Nucleus accumbens (tissue), 56 donors: ENCODE results near the gene RAC2.

Source experiments
- DNase-seq, 56 donors: peaks; one replicate each; lab custom pipeline; 2025; lab: John Stamatoyannopoulos, UW

Gene RAC2

DNA sequence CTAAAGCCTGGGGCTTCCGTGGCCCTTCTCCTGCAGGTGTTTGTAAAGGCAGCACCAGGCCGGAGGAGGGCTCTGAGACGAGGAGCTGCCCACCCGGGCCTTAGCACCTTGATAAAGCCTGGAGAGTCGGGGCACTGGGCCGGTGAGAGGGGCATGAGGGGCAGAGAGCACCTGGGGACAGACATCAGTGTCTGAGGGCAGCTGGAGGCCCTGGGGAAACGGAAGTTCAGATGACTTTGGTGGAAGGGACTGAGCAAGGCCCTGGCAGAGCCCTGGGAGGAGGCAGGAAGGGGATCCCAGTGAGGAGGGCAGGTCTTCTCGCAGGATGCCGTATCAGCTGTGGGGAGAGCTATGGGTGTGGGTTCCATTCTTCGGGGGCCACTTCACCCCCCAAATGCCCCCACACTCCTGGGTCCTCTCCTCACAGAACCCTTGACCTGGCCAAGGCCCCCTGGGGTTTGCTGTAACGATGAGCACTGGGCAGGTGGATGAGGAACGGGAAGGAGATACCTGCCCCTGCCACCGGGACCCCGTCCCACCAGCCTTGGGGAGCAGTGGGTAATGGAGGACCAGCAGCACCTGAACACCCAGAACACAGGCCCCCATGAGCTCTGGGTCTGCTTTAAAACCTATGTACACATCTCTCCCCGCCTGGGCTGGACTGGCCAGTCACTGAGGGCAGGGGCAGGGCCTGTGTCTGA lies 63.4 kb downstream of the RAC2 start:
- no peak for DNase-seq

DNA sequence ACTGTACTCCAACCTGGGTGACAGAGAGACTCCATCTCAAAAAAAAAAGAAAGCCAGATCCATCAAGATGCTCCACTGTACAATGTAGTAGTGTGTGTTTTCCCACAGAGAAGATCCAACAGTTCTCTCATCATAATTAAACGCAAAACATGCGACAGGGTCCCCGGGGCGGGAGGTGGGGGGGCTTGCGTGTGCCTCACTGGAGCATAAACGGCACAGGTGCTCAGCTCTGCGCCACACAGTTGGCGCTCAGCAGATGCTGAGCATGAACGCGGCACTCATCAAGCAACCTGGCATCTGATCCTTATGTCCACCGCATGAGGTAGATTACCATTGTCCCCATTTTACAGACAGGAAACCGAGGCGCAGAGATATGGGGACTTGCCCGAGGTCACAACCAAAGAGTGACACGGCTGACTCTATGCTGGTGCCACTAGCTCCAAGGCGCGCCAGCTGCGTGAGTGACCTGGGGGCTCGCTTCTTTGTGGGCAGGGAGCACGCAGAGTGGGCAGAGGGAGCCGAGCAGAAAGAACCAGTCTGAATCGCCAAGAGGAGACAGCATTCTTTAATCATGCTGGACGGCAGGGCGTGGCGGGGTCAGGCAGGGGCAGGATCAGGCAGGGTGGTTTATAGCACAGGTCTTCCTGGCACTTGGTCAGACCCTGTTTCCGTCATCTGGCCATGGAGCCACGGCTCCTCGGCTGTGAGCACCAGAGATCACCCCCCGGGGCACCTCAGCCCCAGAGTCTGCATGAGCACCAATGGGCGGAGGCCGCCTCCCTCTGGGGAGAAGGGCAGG lies 64.2 kb downstream of the RAC2 start:
- DNase-seq, result no peak

DNA sequence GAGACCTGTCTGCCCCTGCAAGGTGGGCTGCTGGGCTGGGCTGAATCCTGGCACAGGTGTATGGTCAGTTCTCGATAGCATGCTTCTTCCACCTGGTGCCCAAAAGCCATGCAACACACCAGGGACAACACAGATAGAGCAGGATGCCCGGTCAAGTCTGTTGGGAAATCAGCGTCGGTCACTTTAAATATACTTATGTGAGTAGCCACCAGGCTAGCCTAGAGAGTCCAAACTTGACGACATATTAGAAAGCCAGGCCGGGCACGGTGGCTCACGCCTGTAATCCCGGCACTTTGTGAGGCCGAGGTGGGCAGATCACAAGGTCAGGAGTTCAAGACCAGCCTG lies 65.0 kb downstream of the RAC2 start:
- no peak for DNase-seq

DNA sequence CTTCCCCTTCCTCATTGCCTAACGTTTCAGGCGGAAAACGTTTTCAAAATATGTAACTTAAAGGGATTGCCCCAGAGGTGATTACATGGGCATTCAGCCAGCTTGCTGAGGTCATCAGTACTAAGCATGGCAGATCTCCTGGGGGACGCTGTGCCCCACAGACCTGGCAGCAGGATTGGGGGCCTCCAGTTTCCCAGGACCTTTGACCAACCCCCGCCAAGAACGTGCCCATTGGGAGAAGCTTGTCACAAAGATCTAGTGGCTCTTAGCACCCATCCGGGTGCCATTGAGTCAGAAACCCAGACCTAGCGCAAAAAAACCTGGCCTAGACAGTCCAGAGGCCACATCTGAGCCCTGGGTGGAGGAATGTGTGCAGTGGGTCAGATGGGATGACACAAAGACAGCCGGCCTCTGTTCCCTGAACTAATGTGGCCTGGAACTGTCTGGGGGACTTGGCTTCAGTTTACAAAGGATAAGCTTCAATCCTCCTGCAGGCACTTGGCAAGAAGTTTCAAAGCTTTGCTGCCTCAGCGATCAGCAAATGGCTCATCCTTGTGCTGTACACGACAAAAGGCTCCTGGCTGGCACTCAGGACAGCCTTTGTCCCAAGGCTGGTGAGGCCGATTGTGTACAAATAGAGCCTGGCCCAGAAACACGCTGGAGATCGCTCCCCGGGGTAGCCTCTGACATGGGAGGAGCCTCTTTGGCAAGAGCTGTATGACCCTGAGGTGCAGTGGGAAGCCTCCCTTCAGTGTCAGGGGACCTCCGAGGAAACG lies 65.5 kb downstream of the RAC2 start:
- peak in 2 of 56 donors; percentile 15 to 30 for DNase-seq

DNA sequence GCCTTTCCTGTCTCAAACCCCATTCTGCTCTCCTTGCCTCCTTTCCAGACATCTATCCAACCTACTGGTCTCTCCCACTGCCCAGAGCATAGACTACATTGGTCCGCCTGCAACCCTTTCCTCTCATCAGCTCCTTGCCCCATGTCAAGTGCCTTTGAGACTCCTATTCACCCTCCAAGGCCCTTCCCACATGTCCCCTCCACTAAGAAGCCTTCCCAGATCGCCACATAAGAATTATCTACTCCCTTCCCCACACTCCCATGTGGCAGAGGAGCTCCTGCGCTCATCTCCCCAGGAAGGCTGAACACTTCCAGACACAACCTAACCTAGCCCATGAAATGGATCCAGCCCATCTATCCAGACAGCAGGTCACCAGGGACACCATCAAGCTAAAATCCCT lies 66.3 kb downstream of the RAC2 start:
- DNase-seq, result no peak

DNA sequence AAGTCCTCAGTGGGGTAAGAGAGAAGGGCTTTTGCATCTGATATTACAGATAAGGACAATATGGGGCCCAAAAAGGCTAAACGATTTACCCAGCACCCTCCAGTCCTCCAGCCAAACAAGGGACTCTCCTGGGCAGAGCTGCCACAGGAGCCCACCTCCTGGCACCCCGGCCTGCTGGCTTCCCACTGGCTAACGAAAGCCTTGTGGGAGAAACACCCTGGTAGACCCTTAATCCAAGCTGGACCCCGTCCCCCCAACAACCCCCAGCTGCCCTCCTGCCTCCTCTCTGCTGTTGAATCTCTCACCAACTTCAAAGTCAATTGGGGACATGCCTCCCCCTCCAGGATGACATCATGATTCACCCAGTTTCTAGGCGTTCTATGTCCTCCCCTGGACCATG lies 66.8 kb downstream of the RAC2 start:
- DNase-seq, result no peak

DNA sequence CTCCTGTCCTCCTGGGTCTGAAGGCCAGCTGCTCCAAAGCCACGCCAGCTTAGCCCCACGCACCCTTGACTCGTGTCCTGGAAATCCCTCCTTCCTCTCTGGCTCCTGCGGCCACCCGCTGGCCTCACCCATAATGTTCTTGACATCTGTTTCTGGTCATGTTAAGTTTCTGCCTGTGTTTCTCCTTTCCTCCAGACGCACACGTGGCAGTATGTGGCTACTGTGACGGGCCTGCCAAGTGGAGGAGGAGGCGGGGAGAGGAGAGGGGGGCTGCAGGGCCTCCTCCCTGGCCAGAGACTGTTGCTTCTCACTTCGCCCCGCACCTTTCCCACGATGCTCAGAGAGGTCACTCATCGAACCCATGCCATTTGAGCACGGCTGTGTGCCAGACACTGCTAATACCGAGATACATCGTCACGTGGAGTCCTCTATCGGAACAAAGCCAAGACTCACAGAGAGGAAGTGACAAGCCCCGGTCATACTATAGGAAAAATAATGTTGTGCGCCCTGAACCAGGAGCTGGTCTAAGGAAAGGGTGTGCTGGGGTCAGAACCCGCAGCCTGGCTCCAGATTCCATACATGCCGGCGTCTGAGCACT lies 67.5 kb downstream of the RAC2 start:
- peak in 18 of 56 donors; percentile 6 to 46 (median 20) for DNase-seq

DNA sequence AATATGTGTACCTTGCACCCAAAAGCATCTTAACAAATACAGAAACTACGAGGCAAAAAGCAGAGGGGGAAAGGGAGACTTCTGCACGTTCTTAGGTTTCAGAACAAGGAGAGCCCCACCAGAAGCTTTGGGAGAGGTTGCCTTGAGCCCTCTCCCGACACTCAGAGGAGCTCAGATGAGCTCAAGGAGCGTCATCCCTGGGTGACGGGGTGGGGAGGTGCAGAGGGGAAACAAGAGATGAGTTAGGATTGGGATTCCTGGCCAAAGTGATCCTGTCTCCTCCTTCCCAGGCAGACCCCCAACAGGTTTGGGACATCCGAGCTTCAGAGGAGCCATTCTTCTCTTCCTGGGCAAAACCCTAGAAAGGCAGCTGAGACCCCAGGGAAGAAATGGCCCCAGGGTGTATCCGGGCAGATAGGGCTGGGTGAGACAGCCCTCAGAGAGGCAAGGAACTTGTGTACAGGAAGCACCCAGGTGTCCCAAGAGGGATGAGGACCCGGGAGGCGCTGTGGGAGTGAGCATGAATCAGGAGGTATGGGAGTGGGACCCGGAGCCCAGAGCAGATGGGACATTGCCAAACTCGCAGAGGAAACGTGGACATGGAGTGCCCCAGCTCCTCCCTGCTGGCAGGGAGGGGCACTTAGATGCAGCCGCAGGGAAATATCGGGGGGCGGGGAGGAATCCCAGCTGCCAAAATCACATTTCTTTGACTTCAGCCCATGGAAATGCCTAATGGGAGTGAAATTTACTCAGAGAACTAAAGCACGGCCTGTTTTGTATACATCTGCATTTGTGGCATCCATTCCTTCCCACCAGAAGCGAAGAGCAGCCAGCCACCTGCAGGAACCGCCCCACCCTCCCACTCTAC lies 68.4 kb downstream of the RAC2 start:
- DNase-seq, result no peak
